ENCODE data around the gene CMPK1.

GRCh38 chr1:47384083-47384482, 50.5 kb downstream of the CMPK1 start:
- no peak for TF ChIP-seq CTCF (conservative IDR thresholded peaks at IDR 0.05; ENCODE audit: low read length)
- TF ChIP-seq EZH2phosphoT487 (IDR thresholded peaks at IDR 0.05; ENCODE audit: borderline replicate concordance), result no peak

All from Loucy (cell line).